Measurements from ENCODE around the gene DTX3L. TPM values are rescaled to one million over a fixed set of nuclear protein-coding genes. Genes with fewer than 3 reads are reported as not detected.
A peak's percentile ranks its signal among the peaks of the same experiment; 100 is the strongest.

Gene DTX3L
- total RNA-seq (2014; rRNA removed; shearing (Covaris generic)) = 7.2 and 10.9 TPM in 2 replicates

DNA sequence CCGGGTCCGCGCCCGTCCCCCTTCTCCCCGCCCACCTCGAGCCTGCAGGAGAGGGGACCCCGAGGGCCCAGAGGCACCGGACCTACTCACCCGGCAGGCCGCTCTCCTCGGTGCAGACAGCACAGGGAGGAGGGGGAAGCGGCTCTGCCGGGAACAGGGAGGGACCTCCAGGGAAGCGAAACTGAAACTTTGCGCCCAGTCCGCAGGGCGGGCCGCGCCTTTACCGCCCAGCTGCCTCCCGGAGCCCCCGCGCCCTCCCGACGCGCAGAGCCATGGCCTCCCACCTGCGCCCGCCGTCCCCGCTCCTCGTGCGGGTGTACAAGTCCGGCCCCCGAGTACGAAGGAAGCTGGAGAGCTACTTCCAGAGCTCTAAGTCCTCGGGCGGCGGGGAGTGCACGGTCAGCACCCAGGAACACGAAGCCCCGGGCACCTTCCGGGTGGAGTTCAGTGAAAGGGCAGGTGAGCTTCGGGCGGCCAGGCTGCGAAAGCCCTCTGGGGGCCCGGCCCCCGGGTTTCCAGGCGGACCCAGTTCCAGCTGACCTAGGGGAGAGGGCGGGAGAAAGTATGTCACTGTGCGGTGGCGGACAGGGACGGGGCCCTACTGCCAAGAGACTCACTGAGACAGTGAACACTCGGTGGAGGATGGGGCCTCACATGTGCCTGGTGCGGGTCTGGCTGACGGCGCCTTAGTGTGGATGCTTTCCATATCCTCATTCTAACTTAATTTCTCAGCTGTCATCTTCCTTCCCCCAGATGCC, at the start of gene DTX3L, which contains the start of gene PARP9:
TSS of gene DTX3L (plus strand) at position 184 of the 758 bp plus-strand sequence. CDS start at position 273, 89 bp downstream.
TSS of gene PARP9 (minus strand) at position 146 of the 758 bp plus-strand sequence. CDS start 4,680 bp downstream, outside the sequence.
- peaks cover 43% of the 10 kb centered on the region for H3K36me3 ChIP-seq
- H3K27ac ChIP-seq = peak within 1 kb of the TSS; percentile 95
- DNase-seq (ENCODE audit: low read depth in 1 of 2, low spot score in 2 of 2) = peak; percentile 78 to 81
- H3K4me3 ChIP-seq = peak within 1 kb of the TSS; percentile 92
- H3K4me1 ChIP-seq (replicated peaks) = peaks cover 10% of the 10 kb centered on the region
- H3K9me3 ChIP-seq (replicated peaks) = no peaks in the 10 kb centered on the region
- H3K27me3 ChIP-seq (replicated peaks) = no peaks in the 10 kb centered on the region

DNA sequence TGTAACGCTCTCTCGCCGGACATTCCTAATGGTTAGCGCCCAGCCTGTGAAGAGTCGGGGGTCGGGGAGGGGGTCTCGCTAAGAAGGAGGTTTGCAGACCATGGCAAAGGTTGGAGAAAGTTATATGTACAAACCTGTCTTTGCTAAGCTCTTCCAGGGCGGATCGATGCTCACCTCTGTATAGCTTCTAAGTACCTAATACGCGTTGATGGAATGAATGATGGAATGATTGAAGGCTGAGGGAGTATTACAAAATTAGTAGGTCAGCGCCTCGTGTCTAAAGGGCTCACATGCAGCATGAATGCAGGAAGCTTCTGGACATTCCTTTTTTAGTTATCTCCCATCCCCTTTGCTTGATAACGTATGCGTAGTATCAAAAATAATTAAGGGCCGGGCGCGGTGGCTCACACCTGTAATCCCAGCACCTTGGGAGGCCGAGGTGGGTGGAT, 49.1 kb upstream of the DTX3L start:
- Histone ChIP-seq H3K9me3 (replicated peaks) (no peaks in the 10 kb centered on the region), H3K27ac (peak overlapping the region; percentile 90), H3K4me1 (replicated peaks) (peaks cover 3% of the 10 kb centered on the region; the same call in 1 of the 2 replicates), H3K27me3 (replicated peaks) (no peaks in the 10 kb centered on the region), H3K36me3 (peaks cover 11% of the 10 kb centered on the region), H3K4me3 (peak overlapping the region; percentile 87)
- no peak for DNase-seq (ENCODE audit: low read depth in 1 of 2, low spot score in 2 of 2)

DNA sequence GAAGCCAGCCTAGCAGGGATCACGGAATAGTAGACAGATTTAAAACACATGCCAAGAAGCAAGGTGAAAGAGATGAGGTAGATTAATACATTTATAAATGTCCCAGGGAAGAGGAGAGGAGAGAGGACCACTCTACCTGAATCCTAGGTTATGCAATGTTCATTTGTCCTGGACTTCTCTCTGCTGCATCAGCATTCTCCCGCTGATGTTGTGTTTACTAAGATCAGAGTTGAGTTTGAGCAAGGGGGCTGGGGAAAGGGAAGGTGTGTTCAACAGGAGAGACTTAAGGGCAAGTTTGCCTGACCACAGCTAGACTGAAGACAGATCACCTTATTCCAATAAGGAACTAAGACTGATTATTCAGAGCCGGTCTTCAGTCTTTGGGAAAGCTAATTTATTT, 48.3 kb upstream of the DTX3L start:
- Histone ChIP-seq H3K36me3 (peaks cover 11% of the 10 kb centered on the region), H3K4me3 (no peak overlapping the region), H3K4me1 (replicated peaks) (peaks cover 3% of the 10 kb centered on the region; the same call in 1 of the 2 replicates), H3K27ac (no peak overlapping the region), H3K9me3 (replicated peaks) (no peaks in the 10 kb centered on the region), H3K27me3 (replicated peaks) (no peaks in the 10 kb centered on the region)
- no peak for DNase-seq (ENCODE audit: low read depth in 1 of 2, low spot score in 2 of 2)

DNA sequence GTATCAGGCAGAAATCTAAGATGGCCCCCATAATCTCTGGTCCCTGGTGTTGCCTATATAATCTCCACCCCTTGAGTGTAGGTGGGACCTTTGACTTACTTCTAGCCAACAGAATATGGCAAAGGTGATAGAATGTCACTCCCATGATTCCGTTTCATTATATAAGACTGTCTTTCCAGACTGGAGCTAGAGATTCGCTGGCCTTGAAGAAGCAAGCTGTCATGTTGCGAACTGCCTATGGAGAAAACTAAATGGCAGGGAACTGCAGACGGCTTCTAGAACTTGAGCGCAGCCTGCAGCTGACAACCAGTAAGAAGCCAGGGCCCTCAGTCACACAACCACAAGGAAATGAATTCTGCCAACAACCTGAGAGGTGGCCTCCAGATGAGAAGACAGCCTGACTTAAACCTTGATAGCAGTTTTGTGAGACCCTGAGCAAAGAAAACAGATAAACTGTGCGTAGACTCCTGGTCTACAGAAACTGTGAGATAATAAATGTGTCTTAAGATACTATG, 47.2 kb upstream of the DTX3L start:
- DNase-seq (ENCODE audit: low read depth in 1 of 2, low spot score in 2 of 2) = no peak
- H3K4me1 ChIP-seq (replicated peaks) = peaks cover 3% of the 10 kb centered on the region; the same call in 1 of the 2 replicates
- peaks cover 7% of the 10 kb centered on the region for H3K36me3 ChIP-seq
- H3K27me3 ChIP-seq (replicated peaks) = no peaks in the 10 kb centered on the region
- no peak overlapping the region for H3K27ac ChIP-seq
- H3K9me3 ChIP-seq (replicated peaks) = no peaks in the 10 kb centered on the region
- no peak overlapping the region for H3K4me3 ChIP-seq

DNA sequence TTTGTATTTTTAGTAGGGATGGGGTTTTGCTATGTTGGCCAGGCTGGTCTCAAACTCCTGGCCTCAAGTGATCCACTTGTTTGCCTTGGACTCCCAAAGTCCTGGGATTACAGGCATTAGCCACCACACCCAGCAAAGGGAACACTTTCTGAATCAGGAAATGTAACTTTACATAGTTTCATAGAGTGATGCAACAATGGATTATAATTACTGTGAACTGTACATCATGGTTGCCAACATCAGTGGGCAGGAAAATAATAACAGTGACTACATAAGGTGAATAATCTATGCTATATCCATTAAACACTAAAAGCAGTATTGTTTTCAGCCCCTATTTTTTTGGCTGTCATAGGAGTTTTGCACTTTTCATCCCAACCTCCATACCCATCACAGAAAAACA, 44.4 kb upstream of the DTX3L start:
- Histone ChIP-seq H3K4me3 (no peak overlapping the region), H3K27ac (no peak overlapping the region), H3K27me3 (replicated peaks) (no peaks in the 10 kb centered on the region), H3K9me3 (replicated peaks) (no peaks in the 10 kb centered on the region), H3K4me1 (replicated peaks) (0 out of 2 replicates have a peak, but pooled peaks cover 3% of the 10 kb centered on the region), H3K36me3 (peaks cover under 1% of the 10 kb centered on the region)
- no peak for DNase-seq (ENCODE audit: low read depth in 1 of 2, low spot score in 2 of 2)

DNA sequence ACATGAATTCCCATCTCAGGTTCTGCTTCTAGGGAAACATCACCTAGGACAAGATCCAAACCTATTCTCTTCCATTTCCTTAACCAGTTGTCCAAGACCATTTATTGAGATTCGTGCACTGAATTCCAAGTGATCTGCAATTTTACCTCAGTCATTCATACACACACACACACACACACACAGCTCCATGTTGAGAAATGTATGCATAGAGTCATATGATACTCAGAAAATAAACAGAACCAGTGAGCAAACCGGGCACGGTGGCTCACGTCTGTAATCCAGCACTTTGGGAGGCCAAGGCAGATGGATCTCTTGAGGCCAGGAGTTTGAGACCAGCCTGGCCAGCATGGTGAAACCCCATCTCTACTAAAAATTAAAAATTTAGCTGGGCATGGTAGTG, 43.3 kb upstream of the DTX3L start:
- H3K4me1 ChIP-seq (replicated peaks) = no peaks in the 10 kb centered on the region
- H3K36me3 ChIP-seq = no peaks in the 10 kb centered on the region
- no peaks in the 10 kb centered on the region for H3K9me3 ChIP-seq (replicated peaks)
- H3K27me3 ChIP-seq (replicated peaks) = no peaks in the 10 kb centered on the region
- DNase-seq (ENCODE audit: low read depth in 1 of 2, low spot score in 2 of 2) = no peak
- H3K4me3 ChIP-seq = no peak overlapping the region
- H3K27ac ChIP-seq = no peak overlapping the region

DNA sequence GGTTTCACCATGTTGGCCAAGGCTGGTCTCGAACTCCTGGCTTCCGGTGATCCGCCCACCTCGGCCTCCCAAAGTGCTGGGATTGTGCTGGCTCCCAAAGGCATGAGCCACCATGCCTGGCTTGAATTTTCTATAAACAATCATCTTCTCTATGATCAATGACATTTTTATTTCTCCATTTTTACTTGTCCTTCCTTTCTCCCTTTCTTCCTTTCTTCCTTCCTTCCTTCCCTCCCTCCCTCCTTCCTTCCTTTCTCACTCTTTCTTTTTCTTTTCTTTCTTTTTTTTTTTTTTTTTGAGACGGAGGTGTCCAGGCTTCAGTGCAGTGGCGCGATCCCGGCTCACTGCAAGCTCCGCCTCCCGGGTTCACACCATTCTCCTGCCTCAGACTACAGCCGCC, 40.8 kb upstream of the DTX3L start:
- H3K27ac ChIP-seq = no peak overlapping the region
- H3K4me3 ChIP-seq = no peak overlapping the region
- no peaks in the 10 kb centered on the region for H3K36me3 ChIP-seq
- no peaks in the 10 kb centered on the region for H3K4me1 ChIP-seq (replicated peaks)
- H3K9me3 ChIP-seq (replicated peaks) = no peaks in the 10 kb centered on the region
- DNase-seq (ENCODE audit: low read depth in 1 of 2, low spot score in 2 of 2) = no peak
- H3K27me3 ChIP-seq (replicated peaks) = no peaks in the 10 kb centered on the region

DNA sequence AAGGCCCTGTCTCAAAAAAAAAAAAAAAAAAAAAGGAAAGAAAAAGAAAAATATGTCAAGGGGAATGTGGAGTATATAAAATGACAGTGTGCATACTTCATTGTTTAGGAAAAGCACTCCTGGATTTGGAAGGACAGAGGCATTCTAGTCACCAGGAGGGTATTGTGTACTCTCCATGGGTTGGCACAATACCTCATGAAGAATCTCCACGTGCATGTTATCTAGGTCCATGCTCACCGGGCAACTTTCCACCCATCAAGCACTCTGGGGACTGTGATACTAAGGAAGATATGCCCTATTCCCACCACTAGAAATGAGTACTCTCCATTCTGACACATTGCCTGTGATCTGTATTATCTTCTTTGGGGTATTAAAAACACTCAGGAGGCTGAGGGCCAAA, 34.0 kb upstream of the DTX3L start:
- H3K4me3 ChIP-seq = no peak overlapping the region
- no peaks in the 10 kb centered on the region for H3K27me3 ChIP-seq (replicated peaks)
- H3K9me3 ChIP-seq (replicated peaks) = no peaks in the 10 kb centered on the region
- H3K36me3 ChIP-seq = peaks cover 6% of the 10 kb centered on the region; the same call in 1 of the 2 replicates
- no peak overlapping the region for H3K27ac ChIP-seq
- no peak for DNase-seq (ENCODE audit: low read depth in 1 of 2, low spot score in 2 of 2)
- H3K4me1 ChIP-seq (replicated peaks) = peaks cover 20% of the 10 kb centered on the region

DNA sequence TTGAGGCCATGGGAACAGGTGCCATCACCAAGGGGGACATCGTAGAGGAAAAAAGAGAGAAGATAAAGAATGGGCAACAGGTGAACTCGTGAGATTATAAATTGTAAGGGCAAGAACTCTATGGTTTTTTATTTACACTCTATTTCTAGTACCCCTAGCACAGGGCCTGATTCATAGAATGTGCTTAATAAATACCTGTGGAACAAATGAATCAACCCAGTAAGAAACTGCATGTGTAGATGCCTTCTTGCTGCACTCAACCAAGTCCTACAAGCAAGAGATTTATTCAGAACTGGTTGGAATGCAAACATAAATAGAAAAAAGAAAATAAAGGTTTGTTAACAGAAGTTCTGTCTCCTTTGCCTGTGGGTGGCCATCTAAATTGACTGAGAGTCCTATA, 30.7 kb upstream of the DTX3L start:
- Histone ChIP-seq H3K4me1 (replicated peaks) (peaks cover 20% of the 10 kb centered on the region), H3K27me3 (replicated peaks) (no peaks in the 10 kb centered on the region), H3K4me3 (no peak overlapping the region), H3K27ac (no peak overlapping the region), H3K9me3 (replicated peaks) (no peaks in the 10 kb centered on the region), H3K36me3 (peaks cover 6% of the 10 kb centered on the region; the same call in 1 of the 2 replicates)
- no peak for DNase-seq (ENCODE audit: low read depth in 1 of 2, low spot score in 2 of 2)

DNA sequence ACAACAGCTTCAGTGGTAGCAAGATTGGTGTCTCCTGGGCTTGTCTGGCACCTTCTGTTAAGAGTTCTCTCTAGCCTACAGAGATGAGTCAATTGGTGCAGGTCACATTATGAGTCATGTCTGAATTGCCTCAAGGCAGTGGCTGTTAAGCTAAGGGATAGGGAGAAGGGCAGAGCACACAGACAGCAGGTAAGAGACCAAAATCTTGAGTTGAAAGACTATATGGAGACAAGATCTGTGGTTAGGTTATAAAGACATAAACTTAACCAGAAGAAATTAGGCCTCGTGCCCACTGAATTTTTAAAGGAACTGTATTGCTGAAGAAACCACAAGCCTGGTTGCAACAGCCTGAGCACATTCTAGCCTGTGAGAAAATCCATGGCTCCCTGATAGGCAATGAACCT, 30.2 kb upstream of the DTX3L start:
- peak; percentile 59 to 72 for DNase-seq (ENCODE audit: low read depth in 1 of 2, low spot score in 2 of 2)
- Histone ChIP-seq H3K36me3 (peaks cover 6% of the 10 kb centered on the region; the same call in 1 of the 2 replicates), H3K9me3 (replicated peaks) (no peaks in the 10 kb centered on the region), H3K27ac (no peak overlapping the region), H3K27me3 (replicated peaks) (no peaks in the 10 kb centered on the region), H3K4me1 (replicated peaks) (peaks cover 20% of the 10 kb centered on the region), H3K4me3 (no peak overlapping the region)

DNA sequence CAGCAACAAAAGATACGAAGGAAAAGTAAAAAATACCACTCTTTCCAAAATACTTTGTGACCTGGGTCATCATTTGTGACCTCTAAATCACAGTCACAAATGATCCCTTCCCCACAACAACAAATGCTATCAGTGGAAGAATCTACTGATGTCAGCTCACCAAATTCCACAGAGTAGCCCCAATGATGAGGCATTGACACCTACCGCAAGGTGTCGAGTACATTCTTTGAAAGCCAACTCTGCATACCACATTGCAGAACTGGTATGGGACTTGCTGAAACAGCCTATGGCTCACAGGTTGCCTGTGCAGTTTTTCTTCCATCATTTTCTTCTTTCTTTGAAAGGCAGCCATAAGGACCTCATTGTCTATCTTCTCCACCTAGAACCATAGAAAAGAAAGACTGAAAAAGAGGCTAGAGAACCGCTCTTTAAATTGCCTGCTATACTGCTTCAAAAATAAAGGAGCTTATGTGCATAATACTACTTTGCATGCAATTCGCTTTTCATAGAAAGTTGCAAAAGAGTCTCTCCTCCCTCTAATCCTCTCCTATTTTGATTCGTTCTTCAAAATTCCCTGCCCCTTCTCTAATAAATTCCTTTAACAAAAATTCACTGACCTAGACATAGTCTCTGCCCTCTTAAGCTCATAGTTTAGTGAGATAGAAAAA, 28.0 kb upstream of the DTX3L start:
- H3K36me3 ChIP-seq = peaks cover 8% of the 10 kb centered on the region
- H3K27ac ChIP-seq = no peak overlapping the region
- no peaks in the 10 kb centered on the region for H3K9me3 ChIP-seq (replicated peaks)
- no peak overlapping the region for H3K4me3 ChIP-seq
- no peaks in the 10 kb centered on the region for H3K27me3 ChIP-seq (replicated peaks)
- peaks cover 20% of the 10 kb centered on the region for H3K4me1 ChIP-seq (replicated peaks)
- no peak for DNase-seq (ENCODE audit: low read depth in 1 of 2, low spot score in 2 of 2)

DNA sequence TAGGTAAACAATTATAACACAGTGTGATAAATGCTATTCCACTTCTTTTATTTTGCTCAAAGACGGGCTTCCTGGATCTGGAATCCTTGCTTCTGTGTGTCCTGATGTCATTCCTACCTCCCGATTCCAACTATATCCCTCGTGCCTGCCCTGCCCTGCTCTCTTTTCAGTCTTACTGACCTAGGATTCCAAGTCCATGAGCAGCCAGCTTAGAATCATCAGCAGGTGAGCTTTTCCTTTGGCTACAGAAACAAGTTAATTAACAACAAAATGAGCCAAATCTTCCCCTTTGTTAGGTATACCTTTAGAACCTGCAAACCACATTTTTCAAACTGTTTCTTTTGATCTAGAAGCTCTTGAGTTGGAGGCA, 27.5 kb upstream of the DTX3L start:
- Histone ChIP-seq H3K27me3 (replicated peaks) (no peaks in the 10 kb centered on the region), H3K27ac (no peak overlapping the region), H3K36me3 (peaks cover 8% of the 10 kb centered on the region), H3K4me1 (replicated peaks) (peaks cover 20% of the 10 kb centered on the region), H3K9me3 (replicated peaks) (no peaks in the 10 kb centered on the region), H3K4me3 (no peak overlapping the region)
- DNase-seq (ENCODE audit: low read depth in 1 of 2, low spot score in 2 of 2) = no peak

DNA sequence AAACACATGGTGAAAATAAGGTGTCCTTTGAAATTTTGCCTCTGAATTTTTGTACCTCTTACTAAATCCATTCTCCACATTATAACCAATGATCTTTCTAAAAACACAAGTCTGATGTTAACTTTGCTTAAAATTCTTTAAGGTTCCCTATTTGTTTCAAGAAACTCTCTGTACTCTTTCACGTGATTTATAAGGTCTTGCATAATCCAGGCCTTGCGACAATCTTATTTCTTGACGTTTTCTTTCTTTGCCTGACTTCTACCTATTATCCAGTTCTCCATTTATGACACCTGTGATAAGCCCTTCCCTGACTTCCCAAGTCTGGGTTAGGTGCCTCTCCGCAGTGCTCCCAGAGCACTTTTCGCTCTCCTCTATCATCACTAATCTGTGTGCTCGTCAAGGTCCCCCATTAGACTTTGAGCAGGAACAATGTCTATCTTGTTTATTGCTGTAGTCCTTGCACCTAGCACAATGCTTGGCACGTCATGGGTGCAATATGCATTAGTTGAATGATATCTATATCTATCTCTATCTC, 25.1 kb upstream of the DTX3L start:
- H3K36me3 ChIP-seq = peaks cover 4% of the 10 kb centered on the region; the same call in 1 of the 2 replicates
- H3K27me3 ChIP-seq (replicated peaks) = no peaks in the 10 kb centered on the region
- peaks cover 5% of the 10 kb centered on the region for H3K4me1 ChIP-seq (replicated peaks)
- no peak overlapping the region for H3K4me3 ChIP-seq
- no peak for DNase-seq (ENCODE audit: low read depth in 1 of 2, low spot score in 2 of 2)
- H3K27ac ChIP-seq = no peak overlapping the region
- no peaks in the 10 kb centered on the region for H3K9me3 ChIP-seq (replicated peaks)

DNA sequence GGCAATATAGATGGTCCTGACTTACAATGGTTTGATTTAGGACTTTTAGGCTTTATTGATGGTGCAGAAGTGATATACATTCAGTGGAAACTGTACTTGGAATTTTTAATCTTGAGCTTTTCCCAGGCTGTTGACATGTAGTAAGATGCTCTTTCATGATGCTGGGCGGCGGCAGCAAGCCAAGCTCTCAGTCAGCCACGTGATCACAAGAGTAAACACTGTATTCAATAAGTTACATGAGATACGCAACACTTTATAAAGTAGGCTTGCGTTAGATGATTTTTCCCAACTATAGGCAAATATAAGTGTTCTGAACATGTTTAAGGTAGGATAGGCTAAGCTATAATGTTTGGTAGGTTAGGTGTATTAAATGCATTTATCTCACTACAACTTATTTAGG, 18.0 kb upstream of the DTX3L start:
- Histone ChIP-seq H3K36me3 (peaks cover 5% of the 10 kb centered on the region; the same call in 1 of the 2 replicates), H3K27ac (no peak overlapping the region), H3K9me3 (replicated peaks) (no peaks in the 10 kb centered on the region), H3K4me1 (replicated peaks) (no peaks in the 10 kb centered on the region), H3K4me3 (no peak overlapping the region), H3K27me3 (replicated peaks) (no peaks in the 10 kb centered on the region)
- DNase-seq (ENCODE audit: low read depth in 1 of 2, low spot score in 2 of 2) = no peak

Measured in SJSA1 (cell line).